Gastrocnemius medialis (tissue), 4 donors: ENCODE measurements around the gene CD63.

Experiments
- CTCF ChIP-seq, 5 experiments: fragments of 450-650 bp in 3 of 5; fragments of 200-600 bp in 2 of 5; sonication (generic) in 2 of 5; IDR thresholded peaks in 4 of 5; conservative IDR thresholded peaks in 1 of 5; 1 replicate in 4 of 5; 2 replicates in 1 of 5; pipeline ENCODE4 v1.5.1; 2016 to 2019; ENCODE audit warnings: antibody characterized with exemption in 5 of 5, mild to moderate bottlenecking in 3 of 5, moderate library complexity in 3 of 5
- POLR2A ChIP-seq, 2 donors: fragments of 450-650 bp; IDR thresholded peaks; one replicate each; pipeline ENCODE4 v1.6.1; 2017; ENCODE audit warnings: antibody characterized with exemption in 2 of 2, mild to moderate bottlenecking in 2 of 2, moderate library complexity in 2 of 2

GRCh38 chr12:55718015-55718414 is 10.8 kb downstream of the CD63 start:
- TF ChIP-seq CTCF (IDR thresholded peaks at IDR 0.05 in 4 of 5, conservative IDR thresholded peaks at IDR 0.05 in 1 of 5) (no peak), POLR2A (IDR thresholded peaks at IDR 0.05) (no peak)
